GM12892 (cell line): ENCODE data around the gene NFIB.

Source experiments
- DNase-seq: peaks from one replicate; pipeline ENCODE4 v3.0.0; 2011; ENCODE audit not compliant: insufficient read length
- FAIRE-seq: peaks from 2 replicates; lab custom pipeline; 2011; peaks lifted over from hg19 to GRCh38; lab: Jason Lieb, UNC
- POLR2A ChIP-seq: IDR thresholded peaks from 2 replicates; pipeline ENCODE4 v1.6.1; 2011; ENCODE audit warnings: low read depth, low read length, control low read depth
- POLR2AphosphoS5 ChIP-seq: IDR thresholded peaks from 2 replicates; pipeline ENCODE4 v1.6.1; 2011; ENCODE audit warnings: low read depth, low read length, control low read depth
- TAF1 ChIP-seq: IDR thresholded peaks from 2 replicates; pipeline ENCODE4 v1.6.1; 2011; ENCODE audit warnings: low read depth, mild to moderate bottlenecking, control low read depth, low read length, borderline replicate concordance

NFIB gene

DNA sequence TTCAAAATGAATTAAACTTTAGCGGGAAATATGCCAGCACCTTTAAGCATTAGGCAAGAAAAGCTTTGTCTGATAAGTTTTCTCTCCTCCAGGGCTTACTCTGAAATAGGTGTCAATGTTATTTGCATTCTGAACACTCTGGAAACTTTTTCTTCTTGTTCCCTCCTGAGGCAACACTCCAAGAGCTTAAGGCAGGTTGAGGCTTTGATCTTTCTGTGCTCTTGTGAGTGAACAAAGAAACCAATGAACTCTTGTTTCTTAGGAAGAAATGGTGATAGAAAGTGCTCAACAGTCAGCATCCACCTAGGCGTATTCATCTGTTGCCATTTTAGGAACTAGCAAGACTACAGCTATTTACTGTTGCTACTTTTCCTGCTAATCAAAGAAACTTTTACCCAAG lies 259.8 kb downstream of the NFIB start:
- TF ChIP-seq POLR2AphosphoS5 (no peak), TAF1 (no peak), POLR2A (no peak)
- DNase-seq: no peak
- no peak for FAIRE-seq

GRCh38 chr9:14052359-14052758 lies 261.6 kb downstream of the NFIB start:
- TF ChIP-seq POLR2AphosphoS5: no peak
- no peak for TF ChIP-seq POLR2A
- TF ChIP-seq TAF1: no peak
- DNase-seq (no peak), FAIRE-seq (no peak)

DNA sequence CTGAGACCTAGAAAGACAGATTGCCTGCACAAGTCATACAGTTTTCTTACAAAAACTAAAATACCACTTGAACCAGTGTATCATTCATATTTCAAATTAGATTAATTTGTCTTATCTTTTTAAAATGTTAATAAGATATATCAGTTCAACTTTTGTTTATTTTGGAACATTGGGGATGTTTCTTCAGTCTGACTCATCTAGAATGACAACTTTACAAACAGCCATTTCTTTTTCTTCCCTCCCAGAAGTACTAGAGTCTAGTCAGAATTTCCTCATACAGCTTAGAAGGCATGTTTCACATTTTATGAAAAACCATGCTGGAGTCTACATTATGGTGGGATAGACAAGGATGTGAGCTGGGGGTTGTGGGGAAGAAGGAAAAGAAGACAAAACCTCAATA lies 262.5 kb downstream of the NFIB start:
- no peak for DNase-seq
- FAIRE-seq: no peak
- TF ChIP-seq TAF1 (no peak), POLR2A (no peak), POLR2AphosphoS5 (no peak)

DNA sequence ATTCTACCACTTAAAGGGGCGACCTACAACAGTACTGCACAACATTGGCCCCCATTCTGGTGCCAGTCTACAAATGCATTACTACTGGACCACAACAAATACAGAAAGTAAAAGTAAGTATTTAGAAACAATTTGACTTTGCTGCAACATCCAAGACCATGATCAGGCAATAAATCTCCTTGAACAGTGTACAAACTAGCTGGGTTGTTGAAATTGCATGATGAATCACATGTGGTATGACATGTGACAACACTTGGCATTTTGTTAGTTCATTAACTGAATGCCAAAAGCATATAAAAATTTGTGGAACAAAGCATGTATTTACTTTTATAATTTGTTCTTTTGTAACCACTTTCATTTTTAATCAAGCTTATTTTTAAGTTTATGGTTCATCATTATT lies 270.5 kb downstream of the NFIB start:
- no peak for DNase-seq
- FAIRE-seq: no peak
- TF ChIP-seq TAF1: no peak
- TF ChIP-seq POLR2A: no peak
- no peak for TF ChIP-seq POLR2AphosphoS5

DNA sequence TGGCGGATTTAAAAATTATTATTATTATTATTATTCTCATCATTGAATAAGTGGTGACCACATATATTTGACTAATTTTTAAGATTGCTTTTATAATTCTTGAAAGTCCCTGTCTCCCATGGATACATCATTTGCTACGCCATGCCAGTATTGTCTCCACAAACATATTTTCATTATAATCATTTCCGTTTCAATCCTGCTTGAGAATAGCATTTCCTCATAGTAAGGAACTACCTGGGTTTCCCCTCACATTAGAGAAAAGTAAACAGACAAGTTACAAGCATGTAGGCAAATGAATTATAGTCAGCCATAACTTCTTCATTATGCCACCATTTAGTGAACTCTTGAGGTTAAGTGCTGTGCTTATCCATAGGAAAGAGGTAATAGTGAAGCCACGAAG lies 276.6 kb downstream of the NFIB start:
- FAIRE-seq: no peak
- TF ChIP-seq POLR2AphosphoS5 (no peak), POLR2A (no peak), TAF1 (no peak)
- DNase-seq: no peak

DNA sequence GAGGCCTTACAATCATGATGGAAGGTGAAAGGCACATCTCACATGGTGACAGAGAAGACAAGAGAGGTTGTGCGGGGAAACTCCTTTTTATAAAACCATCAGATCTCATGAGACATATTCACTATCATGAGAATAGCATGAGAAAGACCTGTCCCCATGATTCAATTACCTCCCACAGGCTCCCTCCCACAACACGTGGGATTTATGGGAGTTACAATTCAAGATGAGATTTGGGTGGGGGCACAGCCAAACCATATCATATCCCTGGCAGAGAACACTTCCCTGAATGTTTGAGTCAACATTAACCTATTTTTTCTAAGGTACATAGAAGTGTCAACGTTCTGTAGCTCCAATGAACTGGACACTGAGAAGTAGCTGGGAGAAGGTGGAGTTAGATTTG lies 280.9 kb downstream of the NFIB start:
- DNase-seq: no peak
- TF ChIP-seq POLR2AphosphoS5 (no peak), TAF1 (no peak), POLR2A (no peak)
- no peak for FAIRE-seq
